Fibroblast of lung (primary cell): ENCODE data around the gene COL25A1. TPM values are rescaled to one million over a fixed set of nuclear protein-coding genes. Genes with fewer than 3 reads are reported as not detected.

Source experiments
- DNase-seq, 2 donors: peaks; one replicate each; pipeline versions ENCODE4 v3.0.0 to v3.0.0-alpha.2; 2010; ENCODE audit warnings: low read depth in 2 of 2
- H2AFZ ChIP-seq: 2 replicates; pipeline ENCODE4 v1.5.1; 2012; ENCODE audit warnings: low read length, control low read depth, inconsistent platforms
- H3K27ac ChIP-seq: 2 replicates; pipeline ENCODE4 v1.5.1; 2011; ENCODE audit warnings: low read length, control low read depth; ENCODE audit not compliant: insufficient read depth
- H3K27me3 ChIP-seq: 2 replicates; pipeline ENCODE4 v1.5.1; 2011; ENCODE audit warnings: mild to moderate bottlenecking, low read length; ENCODE audit not compliant: control insufficient read depth, insufficient read depth
- H3K36me3 ChIP-seq: 2 replicates; pipeline ENCODE4 v1.5.1; 2011; ENCODE audit warnings: low read length; ENCODE audit not compliant: control insufficient read depth, insufficient read depth
- H3K4me1 ChIP-seq: 2 replicates; pipeline ENCODE4 v1.5.1; 2011; ENCODE audit warnings: low read length; ENCODE audit not compliant: control insufficient read depth, insufficient read depth; ENCODE audit errors: extremely low read depth
- H3K4me2 ChIP-seq: 2 replicates; pipeline ENCODE4 v1.5.1; 2011; ENCODE audit warnings: low read length, control low read depth; ENCODE audit not compliant: insufficient read depth; ENCODE audit errors: extremely low read depth
- H3K4me3 ChIP-seq, 4 experiments: fragments of 200-600 bp in 1 of 4; sonication (generic) in 1 of 4; replicated peaks in 1 of 4; 2 replicates each; pipeline ENCODE4 v1.5.1; 2011 to 2016; ENCODE audit warnings: low read length in 4 of 4, low read depth in 3 of 4, mild to moderate bottlenecking in 3 of 4, control low read depth in 2 of 4, inconsistent platforms in 1 of 4, mixed read lengths in 1 of 4; ENCODE audit not compliant: insufficient read depth in 1 of 4; ENCODE audit errors: control extremely low read depth in 1 of 4
- H3K79me2 ChIP-seq: 2 replicates; pipeline ENCODE4 v1.5.1; 2012; ENCODE audit warnings: mild to moderate bottlenecking, low read length, inconsistent platforms; ENCODE audit not compliant: control insufficient read depth, insufficient read depth
- H3K9ac ChIP-seq: 2 replicates; pipeline ENCODE4 v1.5.1; 2011; ENCODE audit warnings: mild to moderate bottlenecking, low read length, control low read depth; ENCODE audit not compliant: insufficient read depth
- H3K9me3 ChIP-seq: 2 replicates; pipeline ENCODE4 v1.5.1; 2012; ENCODE audit warnings: low read depth, low read length; ENCODE audit not compliant: control insufficient read depth, insufficient read depth
- H4K20me1 ChIP-seq: 2 replicates; pipeline ENCODE4 v1.5.1; 2011; ENCODE audit warnings: low read length; ENCODE audit not compliant: control insufficient read depth, insufficient read depth; ENCODE audit errors: extremely low read depth
- EZH2 ChIP-seq: IDR thresholded peaks from 2 replicates; pipeline ENCODE4 v1.5.1; 2012; ENCODE audit warnings: low read length, control low read depth, mild to moderate bottlenecking; ENCODE audit errors: missing control alignments
- polyA plus RNA-seq, 2 donors: library from polyadenylated mRNA; depleted of rRNA in 1 of 2; stranded (reverse) in 1 of 2; unstranded in 1 of 2; fragments of >200 nt; gene quantifications; 2 replicates each; pipeline ENCODE4 v1.2.1, GENCODE V29; 2011 to 2012; ENCODE audit warnings: missing spikeins in 1 of 2
- total RNA-seq: library from RNA; depleted of rRNA; stranded (reverse); fragments of >200 nt; gene quantifications from 2 replicates; pipeline ENCODE4 v1.2.1, GENCODE V29; 2014
- TF ChIP-seq, protein P1 (sequence below), 2 donors: IDR thresholded peaks in 1 of 2; conservative IDR thresholded peaks in 1 of 2; 1 replicate in 1 of 2; 2 replicates in 1 of 2; pipeline ENCODE4 v1.5.1; 2011 to 2012; ENCODE audit warnings: low read length in 2 of 2, control low read depth in 1 of 2, inconsistent platforms in 1 of 2, low read depth in 1 of 2, mild to moderate bottlenecking in 1 of 2

COL25A1 gene
- total and polyA plus RNA-seq, 2 donors (not counting 1 experiment from before 2014, with no cell fraction given), result under 0.01 to 0.01 TPM

DNA sequence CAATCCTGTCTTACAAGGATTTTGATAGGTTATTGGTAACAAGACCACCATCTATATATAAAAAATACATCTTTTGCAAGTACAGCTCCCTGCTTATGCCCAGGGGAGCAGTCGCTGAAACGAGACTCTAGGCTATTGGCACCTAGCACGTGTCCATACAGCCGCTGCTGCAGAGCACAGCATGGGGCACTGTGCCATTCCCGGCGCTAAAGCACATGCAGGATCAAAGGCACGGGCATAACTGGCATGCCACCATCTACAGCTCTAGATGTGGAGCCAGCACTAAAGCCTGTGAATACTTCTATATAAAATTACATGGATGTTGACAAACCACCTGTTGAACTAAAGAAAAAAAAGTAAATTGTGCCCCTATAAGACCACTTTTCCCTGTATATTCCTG lies 144.8 kb downstream of the COL25A1 start:
- H3K79me2 ChIP-seq, result no peaks in the 10 kb centered on the region
- no peaks in the 10 kb centered on the region for H3K4me1 ChIP-seq
- H4K20me1 ChIP-seq, result no peaks in the 10 kb centered on the region
- no peak overlapping the region for H3K27ac ChIP-seq
- no peak for TF ChIP-seq EZH2
- TF ChIP-seq, protein P1, sequence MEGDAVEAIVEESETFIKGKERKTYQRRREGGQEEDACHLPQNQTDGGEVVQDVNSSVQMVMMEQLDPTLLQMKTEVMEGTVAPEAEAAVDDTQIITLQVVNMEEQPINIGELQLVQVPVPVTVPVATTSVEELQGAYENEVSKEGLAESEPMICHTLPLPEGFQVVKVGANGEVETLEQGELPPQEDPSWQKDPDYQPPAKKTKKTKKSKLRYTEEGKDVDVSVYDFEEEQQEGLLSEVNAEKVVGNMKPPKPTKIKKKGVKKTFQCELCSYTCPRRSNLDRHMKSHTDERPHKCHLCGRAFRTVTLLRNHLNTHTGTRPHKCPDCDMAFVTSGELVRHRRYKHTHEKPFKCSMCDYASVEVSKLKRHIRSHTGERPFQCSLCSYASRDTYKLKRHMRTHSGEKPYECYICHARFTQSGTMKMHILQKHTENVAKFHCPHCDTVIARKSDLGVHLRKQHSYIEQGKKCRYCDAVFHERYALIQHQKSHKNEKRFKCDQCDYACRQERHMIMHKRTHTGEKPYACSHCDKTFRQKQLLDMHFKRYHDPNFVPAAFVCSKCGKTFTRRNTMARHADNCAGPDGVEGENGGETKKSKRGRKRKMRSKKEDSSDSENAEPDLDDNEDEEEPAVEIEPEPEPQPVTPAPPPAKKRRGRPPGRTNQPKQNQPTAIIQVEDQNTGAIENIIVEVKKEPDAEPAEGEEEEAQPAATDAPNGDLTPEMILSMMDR (conservative IDR thresholded peaks at IDR 0.05 in 1 of 2, IDR thresholded peaks at IDR 0.05 in 1 of 2; ENCODE audit: low read depth in 1 of 2, low read length in 2 of 2), result no peak
- no peaks in the 10 kb centered on the region for H3K27me3 ChIP-seq
- H3K4me3 ChIP-seq, result no peak overlapping the region
- H3K4me2 ChIP-seq, result no peak overlapping the region
- no peak overlapping the region for H3K9ac ChIP-seq
- DNase-seq, result no peak
- H3K36me3 ChIP-seq, result no peaks in the 10 kb centered on the region
- H2AFZ ChIP-seq, result no peak overlapping the region
- H3K9me3 ChIP-seq, result no peaks in the 10 kb centered on the region

DNA sequence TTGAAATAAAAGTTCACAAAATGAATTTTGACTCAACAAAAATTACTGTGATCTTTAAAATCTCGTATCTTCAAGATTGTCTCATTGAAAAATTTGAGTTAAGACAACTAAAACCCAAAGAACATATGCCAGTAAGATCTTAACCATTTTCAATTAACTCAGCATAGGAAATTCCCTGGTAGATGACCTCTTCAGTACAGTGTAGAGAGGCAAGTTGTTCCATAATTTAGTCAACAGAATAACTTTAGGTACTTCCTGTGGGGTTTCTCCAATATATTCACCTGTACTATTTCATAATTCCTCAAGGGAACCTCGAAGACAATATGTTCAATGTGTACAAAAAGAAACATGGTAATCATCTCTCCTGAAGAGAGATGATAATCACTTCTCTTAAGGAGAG lies 145.3 kb downstream of the COL25A1 start:
- H3K9ac ChIP-seq, result no peak overlapping the region
- no peak overlapping the region for H3K4me3 ChIP-seq
- H4K20me1 ChIP-seq, result no peaks in the 10 kb centered on the region
- DNase-seq, result no peak
- no peaks in the 10 kb centered on the region for H3K4me1 ChIP-seq
- no peak overlapping the region for H3K27ac ChIP-seq
- H3K9me3 ChIP-seq, result no peaks in the 10 kb centered on the region
- no peaks in the 10 kb centered on the region for H3K36me3 ChIP-seq
- no peak overlapping the region for H3K4me2 ChIP-seq
- TF ChIP-seq EZH2, result no peak
- TF ChIP-seq, protein P1 (conservative IDR thresholded peaks at IDR 0.05 in 1 of 2, IDR thresholded peaks at IDR 0.05 in 1 of 2; ENCODE audit: low read depth in 1 of 2, low read length in 2 of 2), result no peak
- H3K27me3 ChIP-seq, result no peaks in the 10 kb centered on the region
- H2AFZ ChIP-seq, result no peak overlapping the region
- H3K79me2 ChIP-seq, result no peaks in the 10 kb centered on the region

DNA sequence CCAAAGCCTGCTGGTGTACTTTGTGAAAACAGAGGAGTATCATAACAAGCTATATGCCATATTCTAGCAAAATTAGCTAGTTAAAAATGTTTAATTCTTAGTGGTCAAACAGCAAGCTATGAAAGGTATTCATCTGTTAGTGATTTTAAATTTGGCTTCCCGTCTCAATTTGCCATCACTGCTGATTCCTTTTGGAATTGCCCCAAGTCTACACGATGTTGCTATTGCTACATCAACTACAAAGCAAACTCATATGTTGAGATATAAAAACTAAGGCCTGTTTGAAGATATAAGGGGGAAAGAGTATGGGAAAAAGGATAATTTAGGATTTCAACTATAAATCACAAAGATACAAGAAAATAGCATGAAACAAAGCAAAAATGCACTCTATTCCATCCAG lies 146.1 kb downstream of the COL25A1 start:
- H3K36me3 ChIP-seq, result no peaks in the 10 kb centered on the region
- no peaks in the 10 kb centered on the region for H3K79me2 ChIP-seq
- no peak for TF ChIP-seq EZH2
- no peak overlapping the region for H3K4me2 ChIP-seq
- no peak overlapping the region for H3K27ac ChIP-seq
- no peak overlapping the region for H2AFZ ChIP-seq
- H3K4me1 ChIP-seq, result no peaks in the 10 kb centered on the region
- H3K4me3 ChIP-seq, result no peak overlapping the region
- H3K9me3 ChIP-seq, result no peaks in the 10 kb centered on the region
- no peak for DNase-seq
- H4K20me1 ChIP-seq, result no peaks in the 10 kb centered on the region
- no peak overlapping the region for H3K9ac ChIP-seq
- H3K27me3 ChIP-seq, result no peaks in the 10 kb centered on the region
